ENCODE results near the gene GIMAP4.
"Not testable (repeated sequence)": the region's sequence is repeated elsewhere in the genome, so short reads cannot be mapped to it uniquely, and the experiment has no call there.

Gene GIMAP4

GRCh38 chr7:150580638-150581394, 13.6 kb downstream of the GIMAP4 start:
- no peak for DNase-seq

GRCh38 chr7:150585199-150585598, 18.0 kb downstream of the GIMAP4 start:
- DNase-seq: no peak

- no peak for DNase-seq
Measured at GRCh38 chr7:150586068-150586784, 19.0 kb downstream of the GIMAP4 start.

GRCh38 chr7:150586785-150587152, 19.6 kb downstream of the GIMAP4 start:
- DNase-seq: no peak

GRCh38 chr7:150587551-150587950, 20.4 kb downstream of the GIMAP4 start:
- DNase-seq: no peak

GRCh38 chr7:150594805-150595204, 27.6 kb downstream of the GIMAP4 start:
- DNase-seq: no peak

- DNase-seq: no peak
Measured at GRCh38 chr7:150595361-150595760, 28.2 kb downstream of the GIMAP4 start.

- not testable (repeated sequence) for DNase-seq
Measured at GRCh38 chr7:150603600-150603999, 36.4 kb downstream of the GIMAP4 start.

GRCh38 chr7:150610233-150610632, 43.0 kb downstream of the GIMAP4 start:
- no peak for DNase-seq

GRCh38 chr7:150612925-150613324, 45.7 kb downstream of the GIMAP4 start:
- no peak for DNase-seq

- no peak for DNase-seq
Measured at GRCh38 chr7:150613880-150614279, 46.7 kb downstream of the GIMAP4 start.

GRCh38 chr7:150614426-150614825, 47.2 kb downstream of the GIMAP4 start:
- DNase-seq: not testable (repeated sequence)

- not testable (repeated sequence) for DNase-seq
Measured at GRCh38 chr7:150615221-150615755, 48.1 kb downstream of the GIMAP4 start.

GRCh38 chr7:150620061-150620460, 52.9 kb downstream of the GIMAP4 start:
- no peak for DNase-seq

GRCh38 chr7:150620617-150621371, 53.6 kb downstream of the GIMAP4 start:
- DNase-seq: no peak

GRCh38 chr7:150621376-150621775, 54.2 kb downstream of the GIMAP4 start:
- DNase-seq: no peak
